HG03066 (cell line): ENCODE results near the gene SETBP1.

Experiments
- ATAC-seq: cut with Tn5 transposase; IDR thresholded peaks from one replicate; pipeline ENCODE4 v1.9.1; 2021; ENCODE audit warnings: low read depth; ENCODE audit not compliant: unreplicated experiment

The SETBP1 gene

DNA sequence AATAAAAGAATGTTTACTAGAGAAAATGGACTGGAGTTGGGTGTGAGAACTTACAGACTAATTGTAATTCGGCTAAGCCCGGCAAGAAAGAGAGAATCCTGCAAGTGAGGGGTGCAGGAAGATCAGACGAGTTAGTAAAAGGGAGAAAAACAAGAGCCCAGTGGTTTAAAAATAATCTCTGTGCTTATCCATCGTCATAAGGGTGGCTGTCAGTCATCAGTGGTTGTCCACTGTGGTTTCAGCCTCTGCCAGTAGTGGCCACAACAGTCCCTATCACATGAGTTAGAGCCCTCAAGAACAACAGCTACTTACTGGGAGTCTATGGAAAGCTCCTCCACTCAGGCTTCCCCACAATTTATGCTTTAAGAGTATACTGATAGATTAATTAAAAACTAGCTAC, 239.8 kb downstream of the SETBP1 start:
- ATAC-seq = no peak

- ATAC-seq = no peak
Observed at GRCh38 chr18:44921974-44922373, 241.3 kb downstream of the SETBP1 start.

DNA sequence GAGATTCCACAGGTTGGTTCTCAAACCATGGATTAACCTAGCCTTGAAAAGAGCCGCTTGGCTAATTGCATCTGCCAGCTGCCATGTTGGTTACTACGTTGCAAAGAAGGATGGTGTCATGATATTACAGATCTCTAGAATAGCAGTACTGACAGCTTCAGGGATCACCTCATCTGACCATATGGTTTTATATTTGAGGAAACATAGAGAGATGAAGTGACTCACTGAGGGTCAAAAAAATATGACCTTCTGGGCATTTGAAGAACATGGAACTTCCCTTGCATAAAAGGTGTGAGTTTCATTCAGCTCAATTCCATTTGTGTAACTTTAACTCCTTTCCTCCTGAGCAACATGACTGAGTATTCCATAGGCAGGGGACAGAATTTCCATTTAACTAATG, 242.3 kb downstream of the SETBP1 start:
- no peak for ATAC-seq

- ATAC-seq = no peak
Observed at GRCh38 chr18:44924785-44925499, 244.3 kb downstream of the SETBP1 start.

GRCh38 chr18:44927127-44927849, 246.6 kb downstream of the SETBP1 start:
- no peak for ATAC-seq

DNA sequence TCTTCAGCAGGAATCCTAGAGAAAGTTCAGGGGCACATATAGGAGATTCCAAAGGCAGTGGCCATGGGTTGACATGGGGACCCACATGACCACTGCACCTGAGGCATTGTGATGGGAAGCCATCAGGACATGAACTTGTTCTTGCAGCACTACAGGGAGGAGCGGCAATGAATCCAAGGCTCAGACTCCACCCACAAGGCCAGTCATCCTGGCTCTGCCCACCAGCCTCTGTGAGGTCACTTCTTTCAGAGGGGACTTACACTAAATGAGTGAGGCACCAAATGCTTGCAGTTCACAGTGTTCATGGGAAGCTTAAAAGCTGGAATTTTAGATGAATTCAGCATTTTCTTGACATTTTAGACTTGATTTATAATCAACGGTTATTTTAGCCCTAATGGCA, 254.2 kb downstream of the SETBP1 start:
- no peak for ATAC-seq

GRCh38 chr18:44935455-44935854, 254.8 kb downstream of the SETBP1 start:
- no peak for ATAC-seq

- no peak for ATAC-seq
Observed at GRCh38 chr18:44936485-44936884, 255.8 kb downstream of the SETBP1 start.

- no peak for ATAC-seq
Observed at GRCh38 chr18:44937960-44938719, 257.5 kb downstream of the SETBP1 start.

DNA sequence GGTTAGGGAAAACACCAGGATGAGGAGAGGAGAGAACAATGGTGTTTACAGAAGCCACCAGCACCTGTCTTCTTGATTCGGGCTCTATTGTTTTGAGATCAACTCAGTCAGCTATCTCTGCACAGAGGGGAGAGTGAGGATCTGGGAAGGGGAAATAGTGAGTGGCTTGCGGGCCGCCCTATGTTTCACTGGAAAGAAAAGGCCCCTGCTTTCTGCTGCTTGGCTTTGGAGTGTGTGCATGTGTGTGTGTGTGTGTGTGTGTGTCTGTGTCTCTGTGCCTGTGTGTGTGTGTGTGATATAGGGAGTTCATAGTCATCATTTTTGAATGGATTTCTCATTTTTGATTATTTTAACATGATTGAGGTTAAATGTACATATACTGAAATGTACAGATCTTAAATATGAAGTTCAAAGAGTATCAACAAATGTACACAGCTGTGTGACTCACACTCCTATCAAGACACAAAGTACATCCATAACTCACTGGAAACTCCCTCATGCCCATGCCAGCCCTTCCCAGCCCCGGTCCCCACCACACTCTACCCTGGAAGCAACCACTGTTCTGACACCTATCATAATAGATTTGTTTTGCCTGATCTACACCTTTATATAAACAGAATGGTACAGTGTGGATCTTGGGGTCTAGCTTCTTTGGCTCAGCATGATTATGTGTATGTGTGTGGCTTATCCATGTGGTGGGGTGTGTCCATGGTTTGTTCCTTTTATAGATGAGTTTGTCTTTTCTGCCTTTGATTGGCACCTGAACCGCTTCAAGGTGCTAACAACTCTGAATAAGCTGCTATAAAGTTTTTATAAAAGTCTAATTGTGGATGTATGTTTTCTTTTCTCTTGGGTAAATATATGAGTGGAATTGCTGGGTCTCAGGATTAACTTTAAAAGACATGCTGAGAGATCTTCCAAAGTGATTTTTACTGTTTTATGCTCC, 258.3 kb downstream of the SETBP1 start:
- ATAC-seq = no peak

DNA sequence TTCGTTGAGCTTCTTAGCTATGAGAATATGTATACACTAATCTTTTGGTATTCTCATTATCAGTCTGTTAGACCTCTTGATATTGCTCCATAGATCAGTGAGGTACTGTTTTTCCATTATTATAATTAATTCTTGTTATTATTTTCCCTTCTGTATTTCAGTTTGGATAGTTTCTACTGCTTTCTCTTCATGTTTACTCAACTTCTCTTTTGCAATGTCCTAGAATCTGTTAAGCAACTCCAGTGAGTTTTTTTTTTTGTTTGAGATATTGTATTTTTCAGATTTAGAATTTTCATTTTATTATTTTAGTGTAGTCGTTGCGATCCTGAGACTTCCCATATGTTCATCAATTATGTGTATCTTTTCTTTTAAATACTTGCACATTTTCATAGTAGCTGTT, 260.8 kb downstream of the SETBP1 start:
- no peak for ATAC-seq

GRCh38 chr18:44942073-44942472, 261.4 kb downstream of the SETBP1 start:
- ATAC-seq = no peak

- no peak for ATAC-seq
Observed at GRCh38 chr18:44943311-44943881, 262.7 kb downstream of the SETBP1 start.

- no peak for ATAC-seq
Observed at GRCh38 chr18:44944461-44944860, 263.8 kb downstream of the SETBP1 start.

- ATAC-seq = no peak
Observed at GRCh38 chr18:44945888-44946401, 265.3 kb downstream of the SETBP1 start.

DNA sequence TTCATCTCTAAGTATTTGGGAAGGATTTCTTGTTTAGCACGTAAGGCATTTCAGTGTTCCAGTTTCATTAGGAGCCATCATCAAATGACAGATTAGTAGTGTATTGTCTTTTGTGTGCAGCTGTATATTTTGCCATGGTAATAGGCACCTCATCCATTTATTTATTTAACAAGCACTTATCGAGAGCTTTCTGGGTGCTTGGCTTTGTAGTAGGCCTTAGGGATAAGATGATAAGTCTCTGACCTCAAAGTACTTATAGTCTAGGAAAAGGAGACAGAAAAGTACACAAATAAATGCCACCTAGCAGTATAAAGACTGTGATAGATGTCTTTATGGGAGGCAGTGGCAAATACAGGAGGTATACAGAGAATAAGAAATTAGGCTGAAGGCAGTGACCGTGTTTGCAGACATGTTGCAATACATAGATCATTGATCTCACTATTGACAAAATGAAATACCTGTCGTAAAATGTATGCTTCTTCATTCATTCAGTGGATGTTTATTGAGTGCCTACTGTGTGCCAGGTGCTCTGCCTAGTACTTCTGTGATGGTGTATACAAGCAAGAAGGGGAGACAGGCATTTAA, 265.9 kb downstream of the SETBP1 start:
- no peak for ATAC-seq

DNA sequence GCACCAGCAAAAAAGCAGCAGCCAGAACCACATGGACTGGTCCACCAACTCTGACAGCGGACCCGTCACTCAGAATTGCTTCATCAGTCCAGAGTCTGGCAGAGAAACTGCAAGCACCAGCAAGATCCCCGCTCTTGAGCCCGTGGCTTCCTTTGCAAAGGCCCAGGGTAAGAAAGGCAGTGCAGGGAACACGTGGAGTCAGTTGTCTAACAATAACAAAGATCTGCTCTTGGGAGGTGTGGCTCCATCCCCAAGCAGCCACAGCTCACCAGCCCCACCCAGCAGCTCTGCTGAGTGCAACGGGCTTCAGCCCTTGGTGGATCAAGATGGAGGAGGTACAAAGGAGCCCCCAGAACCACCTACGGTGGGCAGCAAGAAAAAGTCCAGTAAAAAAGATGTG, 269.3 kb downstream of the SETBP1 start:
- ATAC-seq = no peak

GRCh38 chr18:44950685-44951195, 270.1 kb downstream of the SETBP1 start:
- ATAC-seq = no peak

DNA sequence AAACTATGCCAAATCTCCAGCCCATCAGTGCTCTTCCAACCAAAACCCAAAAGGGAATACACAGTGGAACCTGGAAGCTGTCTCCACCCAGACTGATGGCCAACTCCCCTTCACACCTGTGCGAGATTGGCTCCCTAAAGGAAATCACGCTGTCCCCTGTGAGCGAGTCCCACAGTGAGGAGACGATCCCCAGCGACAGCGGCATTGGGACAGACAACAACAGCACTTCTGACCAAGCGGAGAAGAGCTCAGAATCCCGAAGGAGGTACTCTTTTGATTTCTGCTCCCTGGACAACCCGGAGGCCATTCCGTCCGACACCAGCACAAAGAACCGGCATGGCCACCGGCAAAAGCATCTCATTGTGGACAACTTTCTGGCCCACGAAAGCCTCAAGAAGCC, 271.1 kb downstream of the SETBP1 start:
- no peak for ATAC-seq
